Measurements from ENCODE around the gene CSGALNACT2. TPM values are rescaled to one million over a fixed set of nuclear protein-coding genes. Genes with fewer than 3 reads are reported as not detected.

The CSGALNACT2 gene
- total RNA-seq, 2 donors from 2014 or later, result 51.3 to 55.2 TPM

DNA sequence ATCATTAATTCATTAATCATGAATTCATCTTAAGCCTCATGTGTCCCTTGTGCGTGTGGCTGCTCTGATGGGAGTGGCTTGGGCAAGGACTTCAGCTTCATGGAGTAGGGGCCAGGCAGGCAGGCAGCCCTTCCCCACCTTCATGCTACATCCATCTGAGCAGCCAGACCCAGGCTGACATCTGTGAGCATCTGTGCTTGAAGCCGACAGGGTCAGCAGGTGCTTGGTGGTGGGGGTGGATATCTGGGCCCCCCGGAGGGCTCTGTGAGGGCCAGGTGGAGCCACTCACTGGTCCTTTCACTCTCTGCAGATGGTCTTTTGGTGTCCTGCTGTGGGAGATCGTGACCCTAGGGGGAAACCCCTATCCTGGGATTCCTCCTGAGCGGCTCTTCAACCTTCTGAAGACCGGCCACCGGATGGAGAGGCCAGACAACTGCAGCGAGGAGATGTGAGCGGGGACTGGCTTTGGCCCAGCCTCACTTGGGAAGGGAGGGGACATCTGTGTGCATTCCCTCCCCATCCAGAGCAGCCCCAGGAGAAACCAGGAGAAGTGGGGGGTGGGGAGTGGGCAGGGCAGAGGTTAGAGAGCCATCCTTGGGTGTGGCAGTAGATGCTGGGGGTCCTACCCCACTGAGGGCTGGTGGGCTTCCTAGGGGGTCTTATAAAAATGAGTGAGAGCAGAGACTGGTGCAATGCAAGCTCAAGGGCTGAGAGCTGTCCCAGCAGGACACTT is 14.7 kb upstream of the CSGALNACT2 start:
- DNase-seq, result no peak
- Mint-ChIP-seq H3K36me3 (ENCODE audit: insufficient read depth in 2 of 2) (no peaks in the 10 kb centered on the region), H3K9me3 (no peaks in the 10 kb centered on the region), H3K27ac (no peak overlapping the region), H3K4me1 (ENCODE audit: low read depth) (peaks cover 45% of the 10 kb centered on the region), H3K4me3 (no peak overlapping the region), H3K27me3 (ENCODE audit: low read depth) (no peaks in the 10 kb centered on the region)
- ATAC-seq (replicated peaks in 1 of 2), result no peak

DNA sequence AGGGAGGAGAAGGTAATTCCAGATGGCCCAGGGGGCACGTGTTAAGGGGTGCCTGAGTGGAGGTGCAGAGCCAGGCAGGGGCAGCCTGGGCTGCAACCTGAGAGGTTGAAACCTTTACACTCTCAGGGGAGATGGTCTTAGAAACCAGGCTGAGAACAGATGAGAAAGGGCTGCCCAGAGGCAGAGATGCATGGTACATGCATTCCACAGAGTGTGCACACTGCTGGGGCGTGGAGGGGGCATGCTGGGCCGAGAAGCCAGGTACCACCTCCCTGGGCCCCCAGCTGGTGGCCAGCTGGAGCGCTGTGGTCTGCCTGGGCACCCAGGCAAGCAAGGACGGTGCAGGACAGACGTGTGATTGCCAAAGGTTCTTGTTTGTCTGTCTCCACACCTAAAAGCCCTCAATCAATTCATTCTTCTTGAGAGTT is 14.1 kb upstream of the CSGALNACT2 start:
- DNase-seq (no peak), ATAC-seq (replicated peaks in 1 of 2) (no peak)
- H3K4me3 Mint-ChIP-seq, result no peak overlapping the region
- no peaks in the 10 kb centered on the region for H3K27me3 Mint-ChIP-seq (ENCODE audit: low read depth)
- H3K4me1 Mint-ChIP-seq (ENCODE audit: low read depth), result peaks cover 51% of the 10 kb centered on the region
- H3K27ac Mint-ChIP-seq, result no peak overlapping the region
- no peaks in the 10 kb centered on the region for H3K36me3 Mint-ChIP-seq (ENCODE audit: insufficient read depth in 2 of 2)
- no peaks in the 10 kb centered on the region for H3K9me3 Mint-ChIP-seq

DNA sequence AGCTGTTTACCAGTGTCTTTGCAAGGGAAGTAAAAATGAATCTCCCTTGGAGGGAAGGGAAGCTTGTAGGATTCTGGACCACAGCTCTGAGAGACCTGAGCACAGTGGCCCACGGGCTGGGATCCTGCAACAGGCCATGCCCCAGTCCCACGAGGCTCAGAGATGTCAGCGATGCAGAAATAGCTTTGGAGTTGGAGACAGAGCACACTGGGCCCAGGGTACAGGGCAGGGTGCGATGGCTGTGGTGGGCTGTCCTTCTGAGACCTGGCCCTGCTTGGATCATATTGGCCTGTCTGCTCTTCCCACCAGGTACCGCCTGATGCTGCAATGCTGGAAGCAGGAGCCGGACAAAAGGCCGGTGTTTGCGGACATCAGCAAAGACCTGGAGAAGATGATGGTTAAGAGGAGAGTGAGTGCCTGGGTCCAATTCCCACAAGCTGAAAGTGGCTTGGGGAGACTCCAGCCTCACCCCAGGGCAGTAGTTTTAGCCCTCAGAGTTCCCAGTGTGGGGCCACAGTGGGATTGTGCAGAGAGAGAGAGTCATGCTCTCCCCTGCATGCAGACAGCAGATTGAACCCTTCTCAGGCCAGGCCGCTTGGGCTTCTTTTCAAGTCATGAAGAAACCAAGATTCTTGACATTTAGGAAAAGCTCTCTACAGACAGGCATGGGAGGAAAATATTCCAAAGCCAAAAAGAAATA is 13.5 kb upstream of the CSGALNACT2 start:
- no peak for DNase-seq
- Mint-ChIP-seq H3K36me3 (ENCODE audit: insufficient read depth in 2 of 2) (no peaks in the 10 kb centered on the region), H3K9me3 (no peaks in the 10 kb centered on the region), H3K4me1 (ENCODE audit: low read depth) (peaks cover 57% of the 10 kb centered on the region), H3K27ac (peak overlapping the region; percentile 32), H3K27me3 (ENCODE audit: low read depth) (no peaks in the 10 kb centered on the region), H3K4me3 (no peak overlapping the region)
- ATAC-seq (replicated peaks in 1 of 2), result no peak

DNA sequence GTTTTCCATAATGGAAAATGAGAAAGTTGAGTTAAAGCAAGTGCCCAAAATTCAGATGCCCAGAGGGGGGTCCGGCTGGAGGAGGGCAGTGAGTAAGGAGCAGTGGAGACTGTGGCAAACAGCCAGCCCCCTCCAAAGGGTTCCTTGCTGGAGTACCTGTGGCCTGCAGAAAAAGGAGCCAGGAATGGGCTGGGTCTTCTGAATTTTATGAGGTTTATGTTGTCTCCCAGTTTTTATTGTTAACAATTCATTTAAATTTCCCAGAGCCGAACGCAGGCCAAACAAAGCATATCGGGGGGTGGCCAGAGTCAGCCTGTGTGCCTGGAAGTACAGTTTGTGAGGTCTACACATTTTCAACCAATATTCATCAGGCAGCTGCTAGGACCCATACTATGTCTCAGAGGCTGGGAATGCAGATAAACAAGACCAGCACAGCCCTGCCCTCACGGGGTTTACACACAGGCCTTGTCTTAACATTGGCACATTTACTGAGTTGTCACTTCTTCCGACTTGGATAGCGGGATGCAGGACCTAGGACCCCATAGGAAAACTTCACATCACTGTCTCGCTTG is 12.9 kb upstream of the CSGALNACT2 start:
- Mint-ChIP-seq H3K9me3 (no peaks in the 10 kb centered on the region), H3K36me3 (ENCODE audit: insufficient read depth in 2 of 2) (no peaks in the 10 kb centered on the region), H3K4me1 (ENCODE audit: low read depth) (peaks cover 55% of the 10 kb centered on the region), H3K4me3 (no peak overlapping the region), H3K27ac (peak overlapping the region; percentile 32), H3K27me3 (ENCODE audit: low read depth) (no peaks in the 10 kb centered on the region)
- ATAC-seq (replicated peaks in 1 of 2), result no peak
- DNase-seq, result no peak

DNA sequence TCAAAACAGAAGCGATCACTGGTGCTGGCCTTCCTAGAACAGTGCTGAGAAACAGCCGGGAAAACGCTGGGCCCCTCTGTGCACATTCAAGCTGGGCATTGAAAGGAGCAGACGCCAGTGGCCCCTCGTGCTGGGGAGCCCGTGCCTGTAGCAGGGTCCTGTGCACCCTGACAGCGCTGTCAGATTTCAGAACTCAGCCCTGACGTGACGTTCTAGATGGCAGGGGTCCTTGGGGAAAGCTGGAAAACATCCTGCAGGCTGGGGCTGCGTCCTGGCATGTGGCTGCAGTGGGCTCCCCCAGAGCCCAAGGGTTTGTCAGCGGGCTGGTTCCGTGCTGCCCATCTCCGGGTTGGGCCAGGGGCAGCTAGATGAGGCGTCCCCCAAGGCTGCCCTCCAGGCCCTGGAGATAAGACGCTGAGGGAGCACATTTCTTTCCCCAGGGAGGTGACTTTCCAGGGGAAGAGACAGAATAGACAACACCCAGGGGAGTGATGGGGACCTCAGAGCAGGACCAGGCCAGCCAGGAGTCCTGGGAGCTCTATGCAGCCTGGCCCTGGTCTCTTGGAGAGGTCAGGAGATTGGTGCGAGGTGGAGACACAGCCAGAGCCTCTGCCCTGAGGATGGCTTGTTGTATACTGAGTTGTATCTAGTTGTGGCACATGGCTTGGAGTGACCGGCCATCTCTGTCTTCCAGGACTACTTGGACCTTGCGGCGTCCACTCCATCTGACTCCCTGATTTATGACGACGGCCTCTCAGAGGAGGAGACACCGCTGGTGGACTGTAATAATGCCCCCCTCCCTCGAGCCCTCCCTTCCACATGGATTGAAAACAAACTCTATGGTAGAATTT is 12.1 kb upstream of the CSGALNACT2 start:
- Mint-ChIP-seq H3K4me1 (ENCODE audit: low read depth) (peaks cover 53% of the 10 kb centered on the region), H3K4me3 (no peak overlapping the region), H3K27me3 (ENCODE audit: low read depth) (no peaks in the 10 kb centered on the region), H3K27ac (no peak overlapping the region), H3K9me3 (no peaks in the 10 kb centered on the region), H3K36me3 (ENCODE audit: insufficient read depth in 2 of 2) (no peaks in the 10 kb centered on the region)
- no peak for DNase-seq
- ATAC-seq (replicated peaks in 1 of 2), result no peak

DNA sequence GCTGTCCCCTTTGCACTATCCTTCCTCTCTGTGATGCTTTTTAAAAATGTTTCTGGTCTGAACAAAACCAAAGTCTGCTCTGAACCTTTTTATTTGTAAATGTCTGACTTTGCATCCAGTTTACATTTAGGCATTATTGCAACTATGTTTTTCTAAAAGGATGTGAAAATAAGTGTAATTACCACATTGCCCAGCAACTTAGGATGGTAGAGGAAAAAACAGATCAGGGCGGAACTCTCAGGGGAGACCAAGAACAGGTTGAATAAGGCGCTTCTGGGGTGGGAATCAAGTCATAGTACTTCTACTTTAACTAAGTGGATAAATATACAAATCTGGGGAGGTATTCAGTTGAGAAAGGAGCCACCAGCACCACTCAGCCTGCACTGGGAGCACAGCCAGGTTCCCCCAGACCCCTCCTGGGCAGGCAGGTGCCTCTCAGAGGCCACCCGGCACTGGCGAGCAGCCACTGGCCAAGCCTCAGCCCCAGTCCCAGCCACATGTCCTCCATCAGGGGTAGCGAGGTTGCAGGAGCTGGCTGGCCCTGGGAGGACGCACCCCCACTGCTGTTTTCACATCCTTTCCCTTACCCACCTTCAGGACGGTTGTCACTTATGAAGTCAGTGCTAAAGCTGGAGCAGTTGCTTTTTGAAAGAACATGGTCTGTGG is 11.4 kb upstream of the CSGALNACT2 start:
- Mint-ChIP-seq H3K27me3 (ENCODE audit: low read depth) (no peaks in the 10 kb centered on the region), H3K4me1 (ENCODE audit: low read depth) (peaks cover 46% of the 10 kb centered on the region), H3K9me3 (no peaks in the 10 kb centered on the region), H3K27ac (peak overlapping the region; percentile 14), H3K4me3 (peak overlapping the region in 1 of 2 donors; percentile 56), H3K36me3 (ENCODE audit: insufficient read depth in 2 of 2) (no peaks in the 10 kb centered on the region)
- no peak for ATAC-seq (replicated peaks in 1 of 2)
- DNase-seq, result no peak

DNA sequence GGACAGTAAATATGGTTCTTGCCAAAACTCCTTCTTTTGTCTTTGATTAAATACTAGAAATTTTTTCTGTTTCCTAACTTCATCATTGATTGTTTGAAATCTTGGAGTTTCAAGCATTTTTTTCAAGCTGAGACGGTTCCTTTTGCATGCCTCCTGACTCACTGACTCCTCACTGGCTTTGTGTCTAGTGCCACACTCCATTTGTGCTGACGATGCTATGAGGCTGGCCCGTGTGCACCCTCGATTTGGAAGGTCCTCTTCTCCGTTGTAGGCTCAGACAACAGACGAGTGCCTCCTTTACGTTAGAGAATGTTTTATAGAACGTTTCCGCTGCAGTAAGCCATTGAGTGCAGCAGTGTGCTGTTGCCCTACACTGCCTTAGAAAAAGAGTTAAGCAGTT is 10.8 kb upstream of the CSGALNACT2 start:
- no peaks in the 10 kb centered on the region for H3K36me3 Mint-ChIP-seq (ENCODE audit: insufficient read depth in 2 of 2)
- no peak overlapping the region for H3K27ac Mint-ChIP-seq
- no peak for ATAC-seq (replicated peaks in 1 of 2)
- no peaks in the 10 kb centered on the region for H3K27me3 Mint-ChIP-seq (ENCODE audit: low read depth)
- no peak for DNase-seq
- H3K4me1 Mint-ChIP-seq (ENCODE audit: low read depth), result peaks cover 40% of the 10 kb centered on the region
- no peak overlapping the region for H3K4me3 Mint-ChIP-seq
- H3K9me3 Mint-ChIP-seq, result no peaks in the 10 kb centered on the region

DNA sequence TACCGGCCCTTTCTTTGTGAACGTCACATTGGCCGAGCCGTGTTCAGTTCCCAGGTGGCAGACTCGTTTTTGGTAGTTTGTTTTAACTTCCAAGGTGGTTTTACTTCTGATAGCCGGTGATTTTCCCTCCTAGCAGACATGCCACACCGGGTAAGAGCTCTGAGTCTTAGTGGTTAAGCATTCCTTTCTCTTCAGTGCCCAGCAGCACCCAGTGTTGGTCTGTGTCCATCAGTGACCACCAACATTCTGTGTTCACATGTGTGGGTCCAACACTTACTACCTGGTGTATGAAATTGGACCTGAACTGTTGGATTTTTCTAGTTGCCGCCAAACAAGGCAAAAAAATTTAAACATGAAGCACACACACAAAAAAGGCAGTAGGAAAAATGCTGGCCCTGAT is 9.9 kb upstream of the CSGALNACT2 start:
- Mint-ChIP-seq H3K27me3 (ENCODE audit: low read depth) (peaks cover 5% of the 10 kb centered on the region), H3K27ac (peak overlapping the region; percentile 76), H3K4me3 (peak overlapping the region in 1 of 2 donors; percentile 84), H3K4me1 (ENCODE audit: low read depth) (peaks cover 42% of the 10 kb centered on the region), H3K36me3 (ENCODE audit: insufficient read depth in 2 of 2) (no peaks in the 10 kb centered on the region), H3K9me3 (no peaks in the 10 kb centered on the region)
- DNase-seq (no peak), ATAC-seq (replicated peaks in 1 of 2) (no peak)

DNA sequence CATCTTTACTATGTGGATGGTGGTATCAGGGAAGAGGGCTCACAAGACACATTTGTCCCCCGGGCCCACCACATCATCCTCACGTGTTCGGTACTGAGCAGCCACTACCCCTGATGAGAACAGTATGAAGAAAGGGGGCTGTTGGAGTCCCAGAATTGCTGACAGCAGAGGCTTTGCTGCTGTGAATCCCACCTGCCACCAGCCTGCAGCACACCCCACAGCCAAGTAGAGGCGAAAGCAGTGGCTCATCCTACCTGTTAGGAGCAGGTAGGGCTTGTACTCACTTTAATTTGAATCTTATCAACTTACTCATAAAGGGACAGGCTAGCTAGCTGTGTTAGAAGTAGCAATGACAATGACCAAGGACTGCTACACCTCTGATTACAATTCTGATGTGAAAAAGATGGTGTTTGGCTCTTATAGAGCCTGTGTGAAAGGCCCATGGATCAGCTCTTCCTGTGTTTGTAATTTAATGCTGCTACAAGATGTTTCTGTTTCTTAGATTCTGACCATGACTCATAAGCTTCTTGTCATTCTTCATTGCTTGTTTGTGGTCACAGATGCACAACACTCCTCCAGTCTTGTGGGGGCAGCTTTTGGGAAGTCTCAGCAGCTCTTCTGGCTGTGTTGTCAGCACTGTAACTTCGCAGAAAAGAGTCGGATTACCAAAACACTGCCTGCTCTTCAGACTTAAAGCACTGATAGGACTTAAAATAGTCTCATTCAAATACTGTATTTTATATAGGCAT is 9.1 kb upstream of the CSGALNACT2 start:
- peak overlapping the region; percentile 76 for H3K27ac Mint-ChIP-seq
- H3K9me3 Mint-ChIP-seq, result no peaks in the 10 kb centered on the region
- peak overlapping the region; percentile 62 to 84 for H3K4me3 Mint-ChIP-seq
- peaks cover 5% of the 10 kb centered on the region for H3K27me3 Mint-ChIP-seq (ENCODE audit: low read depth)
- DNase-seq (peak; percentile 59 to 65), ATAC-seq (replicated peaks in 1 of 2) (peak; percentile 93)
- H3K4me1 Mint-ChIP-seq (ENCODE audit: low read depth), result peaks cover 42% of the 10 kb centered on the region
- H3K36me3 Mint-ChIP-seq (ENCODE audit: insufficient read depth in 2 of 2), result no peaks in the 10 kb centered on the region

DNA sequence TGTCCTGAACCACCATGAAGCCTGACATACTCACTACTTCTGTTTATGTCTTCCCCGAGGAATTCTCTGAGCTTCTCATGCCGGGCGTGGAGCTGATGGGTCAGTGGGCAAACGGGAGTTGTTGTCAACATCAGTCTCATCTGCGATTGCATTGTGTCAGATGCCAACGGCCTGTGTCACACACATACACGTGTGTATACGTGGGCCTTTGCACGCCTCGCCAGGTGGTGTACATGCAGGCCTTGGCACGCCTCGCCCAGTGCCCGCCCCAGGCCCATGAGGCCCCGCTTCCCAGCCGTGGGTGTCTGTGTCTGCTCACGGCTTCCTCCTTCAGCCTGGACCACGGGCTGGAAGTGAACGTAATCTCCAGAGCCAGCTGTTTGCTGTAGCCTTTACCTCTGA is 7.5 kb upstream of the CSGALNACT2 start:
- no peak for ATAC-seq (replicated peaks in 1 of 2)
- peak in 1 of 2 donors; percentile 0 for DNase-seq
- no peak overlapping the region for H3K4me3 Mint-ChIP-seq
- no peaks in the 10 kb centered on the region for H3K9me3 Mint-ChIP-seq
- H3K27me3 Mint-ChIP-seq (ENCODE audit: low read depth), result peaks cover 5% of the 10 kb centered on the region
- peaks cover 48% of the 10 kb centered on the region for H3K4me1 Mint-ChIP-seq (ENCODE audit: low read depth)
- H3K27ac Mint-ChIP-seq, result no peak overlapping the region
- H3K36me3 Mint-ChIP-seq (ENCODE audit: insufficient read depth in 2 of 2), result peaks cover 0 to 2% of the 10 kb centered on the region in 2 donors

DNA sequence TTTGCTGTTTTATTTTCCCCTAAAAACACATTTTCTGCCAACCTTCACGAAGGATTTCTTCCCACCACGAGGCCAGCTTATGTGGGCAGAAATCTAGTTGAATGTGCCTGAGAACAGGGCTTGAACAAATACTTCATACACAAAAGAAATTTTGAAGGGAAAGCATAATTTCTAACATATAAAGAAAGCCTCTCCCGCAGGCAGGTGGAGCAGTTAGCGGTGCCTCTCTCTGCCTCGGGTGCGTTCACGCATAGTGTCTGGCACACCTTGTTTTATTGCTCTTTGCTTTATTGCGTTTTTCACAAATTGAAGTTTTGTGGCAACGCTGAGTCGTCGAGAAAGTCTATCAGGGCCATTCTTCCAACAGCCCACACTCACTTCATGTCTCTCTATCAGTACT is 7.0 kb upstream of the CSGALNACT2 start:
- ATAC-seq (replicated peaks in 1 of 2) (no peak), DNase-seq (peak in 1 of 2 donors; percentile 0)
- Mint-ChIP-seq H3K27ac (no peak overlapping the region), H3K4me3 (no peak overlapping the region), H3K4me1 (ENCODE audit: low read depth) (peaks cover 53% of the 10 kb centered on the region), H3K9me3 (no peaks in the 10 kb centered on the region), H3K36me3 (ENCODE audit: insufficient read depth in 2 of 2) (peaks cover 2 to 3% of the 10 kb centered on the region in 2 donors), H3K27me3 (ENCODE audit: low read depth) (peaks cover 5% of the 10 kb centered on the region)

DNA sequence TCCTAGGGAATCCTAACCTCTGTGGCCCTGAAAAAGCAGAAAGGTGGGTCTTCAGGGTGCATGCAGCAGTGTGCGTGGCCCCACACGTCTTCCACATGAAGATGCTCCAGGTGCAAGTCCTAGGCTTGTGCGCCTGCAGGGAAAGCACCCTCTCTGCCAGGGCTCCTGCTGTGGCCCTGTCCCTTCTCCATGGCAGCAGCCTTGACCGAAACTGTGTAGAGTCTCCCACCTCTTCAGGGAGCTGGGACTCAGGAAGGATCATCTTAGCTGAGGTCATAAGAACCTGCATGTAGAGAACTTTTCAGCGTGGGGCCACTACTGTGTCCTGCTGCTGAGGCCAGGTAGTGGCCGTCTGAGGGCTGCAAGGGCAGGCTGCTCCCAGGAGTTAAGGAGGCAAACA is 6.3 kb upstream of the CSGALNACT2 start:
- DNase-seq, result peak in 1 of 2 donors; percentile 1
- ATAC-seq (replicated peaks in 1 of 2), result no peak

More for the DNA sequence above, 6.3 kb upstream of the CSGALNACT2 start:
- no peak overlapping the region for H3K27ac Mint-ChIP-seq
- H3K4me3 Mint-ChIP-seq, result no peak overlapping the region
- no peaks in the 10 kb centered on the region for H3K9me3 Mint-ChIP-seq
- peaks cover 5% of the 10 kb centered on the region for H3K27me3 Mint-ChIP-seq (ENCODE audit: low read depth)
- H3K36me3 Mint-ChIP-seq (ENCODE audit: insufficient read depth in 2 of 2), result peaks cover 2 to 3% of the 10 kb centered on the region in 2 donors
- peaks cover 53% of the 10 kb centered on the region for H3K4me1 Mint-ChIP-seq (ENCODE audit: low read depth)
